HG02885 (cell line): ENCODE results near the gene NLRP5.
"Not testable (repeated sequence)": the region's sequence is repeated elsewhere in the genome, so short reads cannot be mapped to it uniquely, and the experiment has no call there.

ENCODE experiments used
- ATAC-seq: cut with Tn5 transposase; IDR thresholded peaks from one replicate; pipeline ENCODE4 v1.9.1; 2021; ENCODE audit warnings: mild to moderate bottlenecking; ENCODE audit not compliant: unreplicated experiment, poor library complexity

NLRP5 gene

DNA sequence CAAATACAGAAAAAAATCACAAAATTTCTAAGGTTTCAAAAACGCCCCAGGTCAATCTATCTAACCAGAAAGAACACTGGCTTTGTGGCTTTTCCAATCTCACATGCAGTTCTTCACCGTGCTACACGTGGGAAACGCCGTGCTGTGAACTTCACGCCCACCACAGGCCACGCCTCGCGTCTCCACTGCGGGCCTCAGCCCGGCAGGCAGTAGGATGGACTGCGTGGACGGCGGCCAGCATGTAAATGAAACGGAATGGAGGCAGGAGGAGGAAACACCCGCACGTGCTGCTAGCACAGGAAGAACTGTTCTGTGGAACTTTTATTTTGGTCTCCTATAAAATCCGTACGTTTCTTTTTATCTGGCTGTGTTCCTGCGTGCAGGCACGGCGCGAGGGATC is 110.7 kb downstream of the NLRP5 start:
- no peak for ATAC-seq

DNA sequence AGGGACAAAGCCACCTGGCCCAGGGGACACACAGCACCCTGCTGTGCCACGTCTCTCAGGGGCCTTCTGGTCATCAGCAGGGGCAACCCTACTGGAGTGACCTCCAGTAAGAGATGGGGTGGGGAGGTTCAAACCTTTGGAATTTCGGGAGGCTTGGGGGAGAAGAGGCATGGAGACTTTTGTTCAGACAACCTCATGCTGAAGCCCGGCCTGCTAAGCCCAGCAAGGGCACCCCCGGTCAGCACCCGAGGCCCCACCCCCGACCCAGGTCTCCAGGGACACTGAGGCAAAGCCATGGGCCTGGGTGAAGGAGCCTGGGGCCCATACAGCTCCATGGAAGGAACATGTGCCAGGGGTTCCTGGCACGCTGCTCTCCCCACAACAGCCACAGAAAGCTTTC is 111.2 kb downstream of the NLRP5 start:
- no peak for ATAC-seq

DNA sequence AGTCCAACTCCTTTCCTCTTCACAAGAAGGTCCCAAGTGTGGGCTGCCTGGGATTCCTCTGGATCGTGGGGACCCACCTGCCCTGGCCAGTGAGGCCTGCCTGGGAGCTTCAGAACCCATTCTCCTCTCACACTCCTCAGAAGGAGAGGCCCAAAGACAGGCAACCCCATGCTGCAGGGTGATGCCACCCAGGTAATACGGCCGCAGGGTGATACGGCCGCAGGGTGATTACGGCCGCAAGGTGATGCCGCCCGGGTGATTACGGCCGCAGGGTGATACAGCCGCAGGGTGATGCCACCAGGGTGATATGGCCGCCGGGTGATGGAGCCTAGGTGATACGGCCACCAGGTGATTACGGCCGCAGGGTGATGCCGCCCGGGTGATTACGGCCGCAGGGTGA is 111.7 kb downstream of the NLRP5 start:
- ATAC-seq, result not testable (repeated sequence)

DNA sequence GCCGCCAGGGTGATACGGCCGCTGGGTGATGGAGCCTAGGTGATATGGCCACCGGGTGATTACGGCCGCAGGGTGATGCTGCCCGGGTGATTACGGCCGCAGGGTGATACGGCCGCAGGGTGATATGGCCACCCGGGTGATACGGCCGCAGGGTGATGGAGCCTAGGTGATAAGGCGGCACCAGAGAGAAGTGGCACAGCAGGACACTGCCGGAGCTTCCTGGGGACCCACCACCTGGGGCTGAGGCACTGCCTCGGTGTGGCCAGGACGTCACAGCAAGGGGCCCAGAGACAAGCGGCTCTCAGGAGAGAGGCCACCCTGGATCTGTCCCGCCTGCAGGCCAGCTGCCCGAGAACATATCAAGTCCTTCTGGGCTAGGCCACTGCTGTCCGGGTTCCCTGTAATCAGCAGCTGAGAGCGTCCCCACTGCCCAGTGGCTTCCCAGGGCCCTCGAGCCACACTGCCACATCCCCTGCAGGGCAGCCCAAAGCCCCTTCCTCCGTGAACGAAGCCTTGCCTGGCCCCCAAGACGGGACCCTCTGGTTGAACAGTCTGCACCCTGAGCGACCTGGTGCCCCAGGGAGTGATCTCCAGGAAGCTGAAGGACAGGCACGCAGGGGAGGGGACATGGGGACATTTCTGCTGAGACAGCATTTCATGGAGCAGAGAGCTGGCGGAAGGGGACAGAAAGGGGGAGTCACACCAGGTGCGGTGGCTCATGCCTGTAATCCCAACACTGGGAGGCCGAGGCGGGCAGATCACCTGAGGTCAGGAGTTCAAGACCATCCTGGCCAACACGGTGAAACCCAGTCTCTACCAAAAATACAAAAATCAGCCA is 112.4 kb downstream of the NLRP5 start:
- no peak for ATAC-seq

DNA sequence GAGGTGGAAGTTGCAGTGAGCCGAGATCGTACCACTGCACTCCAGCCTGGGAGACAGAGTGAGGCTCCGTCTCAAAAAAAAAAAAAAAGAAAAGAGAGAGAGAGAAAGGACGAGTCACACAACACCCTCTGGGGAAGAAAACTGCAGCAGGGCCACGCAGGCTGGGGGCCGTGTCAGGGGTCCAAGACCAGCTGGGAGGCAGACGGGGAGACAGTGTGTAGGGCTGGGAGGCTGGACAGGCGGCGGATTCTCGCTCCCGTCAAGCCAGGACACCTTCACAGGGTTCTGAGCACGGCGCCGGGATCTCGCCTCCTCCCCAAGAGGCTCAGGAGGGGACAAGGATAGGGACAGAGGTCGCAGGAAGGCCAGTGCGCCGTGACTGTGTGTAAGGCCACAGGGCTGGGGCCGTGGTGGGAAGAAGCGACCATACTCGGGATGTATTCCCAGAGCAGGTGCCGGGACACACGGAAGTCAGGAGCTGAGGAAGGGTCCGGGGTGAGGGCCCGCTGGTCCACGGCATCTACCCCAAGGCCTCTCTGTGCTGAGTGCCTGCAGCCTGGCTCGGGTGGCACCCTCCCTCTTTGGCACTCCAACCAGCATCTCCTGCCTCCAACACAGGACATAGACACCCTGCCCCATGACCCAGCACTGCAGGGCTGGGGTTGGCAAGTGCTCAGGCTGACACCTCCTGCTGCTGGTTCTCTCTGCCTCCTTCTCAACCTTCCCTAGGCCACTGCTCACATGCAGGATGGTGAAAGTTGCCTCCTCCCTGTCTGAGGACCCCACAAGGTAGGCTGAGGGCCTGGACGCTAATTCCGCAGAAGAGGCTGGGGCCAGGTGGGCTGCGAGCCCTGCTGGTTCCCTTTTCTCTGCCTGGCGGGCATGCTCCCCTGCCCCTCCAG is 113.3 kb downstream of the NLRP5 start:
- ATAC-seq, result no peak

DNA sequence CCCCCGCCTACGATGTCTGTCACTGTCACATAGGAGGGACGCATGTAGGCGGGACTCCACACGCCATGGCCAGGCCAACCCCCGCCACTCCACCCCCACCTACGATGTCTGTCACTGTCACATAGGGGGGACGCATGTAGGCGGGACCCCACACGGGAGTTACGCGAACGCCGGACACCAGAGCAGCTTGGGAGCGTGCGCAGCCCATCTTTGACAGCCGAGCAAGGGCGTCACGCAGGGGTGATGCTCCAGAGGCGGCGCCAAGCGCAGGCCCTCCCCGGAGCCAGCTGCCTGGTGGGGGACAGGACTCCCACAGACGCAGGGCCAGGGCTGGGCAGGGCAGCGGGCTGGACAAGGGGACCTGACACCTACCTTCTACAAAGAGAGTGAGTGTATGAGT is 114.5 kb downstream of the NLRP5 start:
- no peak for ATAC-seq

DNA sequence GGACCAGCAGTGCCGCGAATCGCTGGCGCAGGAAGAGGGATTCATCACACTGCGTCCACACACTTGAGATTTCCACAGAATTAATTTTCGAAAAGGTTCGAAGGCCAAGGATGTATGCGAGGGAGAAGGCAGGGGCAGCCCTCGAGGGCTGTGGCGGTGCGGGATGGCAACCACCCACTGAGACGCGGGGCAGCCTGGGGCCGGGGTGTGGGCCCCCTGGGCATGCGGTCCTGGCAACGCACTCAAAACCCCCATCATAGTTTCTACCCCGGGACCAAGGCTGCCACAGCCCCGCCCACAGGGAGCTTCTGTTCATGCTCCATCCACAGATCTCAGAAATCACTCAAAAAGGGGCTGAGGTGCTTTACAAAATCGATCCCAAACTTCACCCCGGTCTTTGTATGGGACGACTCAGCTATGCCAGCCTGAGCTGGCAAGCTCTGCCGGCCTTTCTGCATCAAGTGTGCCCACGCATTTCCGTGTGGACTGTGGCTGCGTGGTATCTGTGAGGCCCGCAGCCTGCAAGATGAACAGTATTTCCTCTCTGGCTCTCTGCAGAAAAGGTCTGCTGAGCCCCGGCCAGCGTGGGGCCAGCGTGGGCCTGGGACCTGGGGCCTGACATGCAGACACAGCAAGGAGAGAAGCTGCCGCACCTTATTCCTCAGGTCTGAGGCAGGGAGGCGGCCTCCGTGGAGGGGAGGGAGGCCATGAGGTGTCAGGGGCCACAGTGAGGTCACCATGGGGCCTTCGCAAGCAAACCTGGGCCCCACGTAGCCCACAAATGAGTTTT is 115.4 kb downstream of the NLRP5 start:
- no peak for ATAC-seq

DNA sequence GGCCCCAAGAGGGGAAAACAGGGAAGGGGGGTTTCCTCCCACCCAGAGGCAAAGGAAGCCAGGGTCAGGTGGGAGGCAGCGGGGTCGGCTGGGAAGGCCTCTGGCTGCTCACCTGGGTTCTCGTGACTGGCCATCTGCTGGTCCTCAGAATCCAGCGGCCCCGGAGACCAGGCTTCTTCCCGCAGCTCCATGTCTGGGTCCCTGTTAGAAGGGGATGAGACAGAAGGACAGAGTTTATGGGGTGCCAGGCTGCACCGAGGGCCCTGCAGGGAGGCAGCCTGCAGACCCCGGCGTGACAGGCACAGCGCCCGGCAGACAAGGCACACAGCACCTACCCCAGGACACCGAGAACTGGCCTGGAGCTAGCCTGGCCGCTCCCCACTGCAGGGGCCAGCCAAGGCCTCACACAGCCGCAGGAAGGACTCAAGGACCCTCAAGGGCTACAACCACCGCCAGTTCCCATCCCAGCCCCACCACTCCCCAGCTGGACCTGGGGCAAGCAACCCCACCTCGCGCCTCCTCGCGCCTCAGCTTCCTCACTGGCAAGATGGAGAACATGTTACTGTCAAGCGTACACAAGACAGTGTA is 116.5 kb downstream of the NLRP5 start:
- no peak for ATAC-seq

DNA sequence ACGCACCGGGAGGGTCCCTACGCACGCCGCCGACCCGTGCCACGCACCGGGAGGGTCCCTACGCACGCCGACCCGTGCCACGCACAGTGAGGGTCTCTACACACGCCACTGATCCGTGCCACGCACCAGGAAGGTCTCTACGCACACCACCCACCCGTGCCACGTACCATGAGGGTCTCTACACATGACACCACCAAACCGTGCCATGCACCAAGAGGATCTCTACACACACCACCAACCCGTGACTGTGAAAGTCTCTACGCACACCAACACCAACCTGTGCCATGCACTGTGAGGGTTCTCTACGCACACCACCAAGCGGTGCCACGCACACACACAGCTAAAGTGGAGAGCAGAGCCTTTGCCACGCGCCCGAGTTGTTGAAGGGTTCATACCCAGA is 117.8 kb downstream of the NLRP5 start:
- ATAC-seq, result no peak

DNA sequence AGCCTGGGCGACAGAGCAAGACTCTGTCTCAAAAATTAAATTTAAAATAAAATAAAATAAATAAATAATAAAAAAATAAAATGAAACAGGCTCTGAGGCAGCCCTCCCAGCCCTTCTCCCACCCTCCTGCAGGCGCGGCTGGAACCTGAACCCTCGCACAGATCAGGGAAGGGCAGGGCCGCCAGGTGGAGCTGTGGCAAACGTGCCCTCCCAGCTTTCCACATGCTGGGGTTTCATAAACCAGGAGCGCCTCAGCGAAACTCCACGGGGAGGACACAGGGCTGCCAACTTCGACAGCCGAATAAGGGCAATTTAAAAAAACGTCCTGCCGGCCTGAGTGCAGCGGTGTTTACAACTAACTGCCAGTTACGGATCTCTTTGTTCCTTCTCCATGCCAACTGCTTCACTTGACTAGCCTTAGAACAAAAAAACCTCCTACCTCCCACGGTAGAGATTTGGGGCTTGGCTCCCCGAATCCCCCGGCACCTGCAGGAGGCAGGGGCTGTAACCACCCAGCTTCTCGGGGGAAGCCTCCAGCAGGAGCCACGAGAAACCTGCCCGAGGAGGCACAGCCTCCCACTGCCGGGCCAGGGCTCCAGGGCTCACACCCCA is 118.6 kb downstream of the NLRP5 start:
- ATAC-seq, result no peak

DNA sequence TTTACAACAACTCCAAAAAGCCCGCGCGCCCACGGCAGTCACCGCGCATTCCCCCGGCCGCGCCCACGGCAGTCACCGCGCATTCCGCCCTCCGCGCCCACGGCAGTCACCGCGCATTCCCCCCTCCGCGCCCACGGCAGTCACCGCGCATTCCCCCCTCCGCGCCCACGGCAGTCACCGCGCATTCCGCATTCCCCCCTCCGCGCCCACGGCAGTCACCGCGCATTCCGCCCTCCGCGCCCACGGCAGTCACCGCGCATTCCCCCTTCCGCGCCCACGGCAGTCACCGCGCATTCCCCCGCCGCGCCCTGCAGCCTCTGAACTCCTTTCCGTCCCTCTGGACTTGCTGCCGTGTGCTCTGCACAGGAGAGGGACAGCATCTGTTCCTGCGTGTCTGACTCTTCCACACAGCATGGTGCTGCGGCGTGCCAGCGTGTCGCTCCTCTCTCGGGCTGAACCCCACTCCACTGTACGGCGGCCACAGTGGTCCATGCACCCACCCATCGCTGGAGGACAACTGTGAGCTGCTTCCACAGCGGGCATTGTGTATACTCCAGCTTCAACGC is 119.3 kb downstream of the NLRP5 start:
- not testable (repeated sequence) for ATAC-seq

DNA sequence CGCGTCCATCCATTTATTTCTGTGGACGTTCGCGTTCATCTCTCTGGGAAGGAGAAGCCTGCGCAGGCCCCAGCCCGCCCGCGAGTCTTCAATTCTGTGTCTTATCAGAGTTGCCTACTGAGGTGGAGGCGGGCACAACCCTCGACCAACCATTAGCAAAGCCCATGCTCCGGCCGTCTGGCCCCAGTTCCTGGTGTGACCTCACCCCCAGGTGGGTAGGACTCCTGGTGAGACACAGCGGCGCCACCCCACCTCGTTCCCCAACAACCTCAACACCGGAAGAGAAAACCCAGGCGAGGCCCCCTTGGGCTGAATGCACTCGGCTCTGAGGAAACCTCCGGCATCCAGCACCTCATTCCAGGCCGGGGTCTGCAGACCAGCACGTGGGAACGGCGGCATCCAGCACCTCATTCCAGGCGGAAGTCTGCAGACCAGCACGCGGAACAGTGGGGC is 119.8 kb downstream of the NLRP5 start:
- ATAC-seq, result no peak

DNA sequence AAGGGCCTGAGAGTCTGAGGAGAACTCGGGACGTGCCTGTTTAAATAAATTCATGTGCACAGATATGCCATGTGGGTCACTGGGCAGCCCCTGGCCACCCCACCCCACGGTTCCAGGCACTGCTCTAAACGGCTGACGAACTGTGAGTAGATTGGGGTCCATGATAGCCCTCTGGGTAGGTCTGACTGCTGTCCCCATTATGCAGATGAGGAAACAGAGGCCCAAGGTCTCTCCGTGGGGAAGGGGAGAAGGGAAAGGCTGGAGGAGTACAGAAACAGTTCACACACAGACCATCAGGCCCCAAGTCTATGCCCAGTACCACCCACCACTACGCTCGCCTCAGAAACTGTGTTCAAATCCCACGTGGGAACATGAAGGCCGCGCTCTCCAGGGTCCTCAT is 120.4 kb downstream of the NLRP5 start:
- ATAC-seq, result no peak

DNA sequence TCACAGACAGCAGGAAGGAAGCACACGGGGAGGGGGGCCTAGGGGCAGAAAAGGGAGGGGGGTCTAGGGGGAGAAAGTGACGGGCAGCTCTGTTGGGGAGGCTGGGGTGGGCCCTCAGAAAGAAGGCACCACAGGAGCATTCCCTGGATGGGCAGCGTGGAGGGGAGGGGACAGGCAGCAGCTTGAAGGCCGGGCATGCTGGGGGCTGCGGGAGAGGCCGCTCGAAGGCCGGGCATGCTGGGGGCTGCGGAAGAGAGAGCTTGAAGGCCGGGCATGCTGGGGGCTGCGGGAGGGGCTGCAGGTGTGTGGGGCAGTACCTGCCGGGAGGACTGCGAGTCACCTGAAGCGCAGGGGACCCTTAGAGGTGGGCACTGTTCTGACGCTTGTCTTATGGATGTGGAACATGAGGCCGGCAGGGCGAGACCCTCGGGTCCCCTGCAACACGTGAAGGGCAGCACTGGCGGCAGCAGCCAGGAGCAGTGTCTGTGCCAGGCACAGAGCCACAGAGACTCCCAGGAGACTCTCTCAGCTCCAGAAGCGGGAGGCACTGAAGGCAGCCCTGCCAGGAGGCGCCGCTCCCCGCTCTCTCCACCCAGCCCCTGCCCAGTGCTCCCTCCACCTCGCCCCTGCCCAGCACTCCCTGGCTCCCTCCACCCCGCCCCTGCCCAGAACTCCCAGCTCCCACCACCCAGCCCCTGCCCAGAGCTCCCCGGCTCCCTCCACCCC is 121.2 kb downstream of the NLRP5 start:
- ATAC-seq, result no peak

DNA sequence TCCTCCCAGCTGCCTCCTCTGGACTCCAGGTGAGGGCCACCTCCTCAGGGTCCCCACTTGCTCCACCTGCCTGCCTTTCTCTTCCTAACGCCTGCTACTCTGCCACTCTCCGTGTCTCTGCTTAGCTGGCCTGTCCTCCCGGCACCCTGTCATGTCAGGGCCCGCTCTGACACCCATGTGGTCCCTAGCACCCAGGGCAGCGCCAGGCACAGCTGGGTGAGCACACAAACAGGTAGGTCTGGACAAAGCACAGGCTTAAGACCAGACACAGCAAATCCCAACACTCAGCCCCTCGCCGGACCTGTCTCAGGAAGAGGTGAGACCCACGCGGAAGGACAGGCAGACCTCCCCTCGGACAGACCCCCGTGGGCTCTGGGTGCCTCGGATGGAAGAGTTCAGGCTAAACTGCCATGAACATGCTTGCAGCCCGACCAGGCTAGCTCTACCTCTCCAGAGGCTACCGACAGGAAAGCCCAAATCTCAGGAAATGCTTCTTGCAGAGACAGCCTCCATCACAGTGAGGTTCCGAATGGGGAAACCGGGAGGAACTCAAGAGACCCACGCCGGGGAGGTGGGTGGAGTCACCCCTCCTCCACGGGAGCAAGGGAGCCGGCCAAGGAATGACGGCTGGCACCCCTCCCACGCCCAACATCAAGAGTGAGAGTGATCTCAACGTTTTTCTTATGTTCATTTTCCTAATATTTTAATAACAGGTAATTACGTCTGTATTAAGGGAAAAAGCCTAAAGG is 122.0 kb downstream of the NLRP5 start:
- ATAC-seq, result no peak

DNA sequence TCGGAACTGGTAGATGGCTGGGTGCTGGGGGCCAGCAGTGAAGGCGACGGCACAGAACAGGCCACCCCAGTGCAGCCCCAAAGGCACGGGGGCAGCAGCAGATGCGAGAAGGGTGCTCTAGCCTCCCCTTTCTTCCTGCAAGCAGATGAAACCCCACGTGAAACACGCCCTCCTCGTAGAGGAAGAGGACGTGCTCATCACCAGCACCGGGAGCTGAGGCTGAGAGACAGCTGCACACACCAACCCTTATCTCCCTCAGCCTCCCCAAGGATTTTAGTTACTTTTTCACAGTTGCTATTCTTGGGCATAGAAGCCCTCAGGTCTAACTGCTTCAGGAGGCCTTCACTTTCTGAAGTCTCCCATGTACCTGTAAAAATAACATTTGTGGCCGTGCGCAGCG is 122.7 kb downstream of the NLRP5 start:
- no peak for ATAC-seq

DNA sequence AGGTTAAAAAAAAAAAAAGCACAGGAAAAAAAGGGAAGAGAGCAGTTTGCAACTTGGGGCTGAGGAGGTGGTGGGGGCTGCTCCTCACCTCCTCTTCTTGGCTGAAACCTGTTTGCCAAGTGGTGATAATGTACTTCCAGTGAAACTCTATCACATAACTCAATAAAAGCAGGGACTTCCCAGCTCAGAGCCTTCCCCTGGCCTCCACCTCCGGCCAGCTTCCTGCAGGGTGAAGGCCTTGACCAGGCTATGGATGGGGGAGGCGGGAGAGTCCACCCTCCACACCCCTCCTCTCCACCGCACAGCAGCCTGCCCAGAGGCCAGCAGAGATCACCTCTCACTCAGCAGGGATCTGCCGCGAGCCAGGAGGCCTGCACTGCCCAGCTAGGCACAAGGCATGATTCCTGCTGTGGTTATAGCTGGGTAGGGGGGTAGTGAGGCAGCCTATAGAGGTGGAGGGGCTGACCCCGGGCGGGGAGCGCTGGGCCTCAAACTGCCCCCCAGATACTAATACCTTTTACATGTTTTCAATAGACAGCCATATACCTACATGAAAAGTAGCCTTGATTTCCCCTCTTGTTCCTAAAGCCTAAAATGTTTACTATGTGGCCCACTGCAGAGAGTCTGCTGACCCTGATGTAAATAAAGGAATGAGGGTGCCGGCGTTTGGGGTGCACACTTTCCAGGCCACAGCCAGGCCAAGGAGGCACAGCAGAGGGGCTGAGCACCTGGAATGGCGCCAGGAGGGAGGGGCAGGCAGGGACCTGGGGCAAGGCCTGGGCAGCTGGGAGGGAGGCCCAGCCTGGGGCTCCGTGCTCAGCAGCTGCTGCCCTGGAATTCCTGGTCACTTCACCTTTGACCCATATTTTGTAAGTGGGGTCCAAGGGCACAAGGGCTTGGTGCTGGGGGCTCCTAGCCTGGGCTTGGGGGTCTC is 124.2 kb downstream of the NLRP5 start:
- ATAC-seq, result no peak
